Measurements from ENCODE around the gene PRKN.

GRCh38 chr6:161919691-161920090 lies 807.9 kb downstream of the PRKN start:
- TF ChIP-seq CTCF (IDR thresholded peaks at IDR 0.05; ENCODE audit: poor library complexity, severe bottlenecking) (no peak), SMC3 (conservative IDR thresholded peaks at IDR 0.05; ENCODE audit: poor library complexity) (no peak), POLR2AphosphoS5 (IDR thresholded peaks at IDR 0.05) (no peak), MXI1 (conservative IDR thresholded peaks at IDR 0.05; ENCODE audit: poor library complexity, severe bottlenecking) (no peak), EZH2 (IDR thresholded peaks at IDR 0.05; ENCODE audit: borderline replicate concordance, insufficient read depth, low read length, poor library complexity, severe bottlenecking) (no peak)

Measured in neural cell (in vitro differentiated cells).